H1 (cell line): ENCODE data around the gene LRRC45. TPM values are rescaled to one million over a fixed set of nuclear protein-coding genes. Genes with fewer than 3 reads are reported as not detected.
A peak's percentile ranks its signal among the peaks of the same experiment; 100 is the strongest.

Source experiments
- CTCF ChIA-PET: fragments of 300-600 bp; sonication (Branson Sonifier 250); formaldehyde crosslinking; loops from one replicate; lab custom pipeline; 2021; ENCODE audit not compliant: partially characterized antibody; lab: Charles Lee
- POLR2A ChIA-PET: fragments of 300-600 bp; sonication (Branson Sonifier 250); formaldehyde crosslinking; loops from one replicate; lab custom pipeline; 2021; ENCODE audit warnings: inconsistent platforms; ENCODE audit not compliant: partially characterized antibody; lab: Charles Lee
- DNase-seq, 2 experiments: peaks; one replicate each; pipeline versions ENCODE4 v3.0.0 to v3.0.0-alpha.2; 2010 to 2022; ENCODE audit warnings: low spot score in 2 of 2, low read depth in 1 of 2, mixed read lengths in 1 of 2
- FAIRE-seq: peaks from 2 replicates; lab custom pipeline; 2011; peaks lifted over from hg19 to GRCh38; lab: Jason Lieb, UNC
- H2AFZ ChIP-seq: 2 replicates; pipeline ENCODE4 v1.8.1; 2012; ENCODE audit warnings: low read length, inconsistent platforms
- H2AK5ac ChIP-seq: 2 replicates; pipeline ENCODE4 v1.6.1; 2013; ENCODE audit warnings: low read depth, low read length
- H2BK120ac ChIP-seq: replicated peaks from 2 replicates; pipeline ENCODE3; 2013; ENCODE audit warnings: low read depth, low read length, inconsistent platforms
- H2BK12ac ChIP-seq: 2 replicates; pipeline ENCODE4 v1.6.1; 2013; ENCODE audit warnings: low read depth, low read length
- H2BK15ac ChIP-seq: 2 replicates; pipeline ENCODE4 v1.6.1; 2013; ENCODE audit warnings: low read length
- H2BK20ac ChIP-seq: 2 replicates; pipeline ENCODE4 v1.6.1; 2013; ENCODE audit warnings: low read length
- H2BK5ac ChIP-seq: 2 replicates; pipeline ENCODE4 v1.6.1; 2013; ENCODE audit warnings: low read depth, low read length
- H3K14ac ChIP-seq: 2 replicates; pipeline ENCODE4 v1.6.1; 2013; ENCODE audit warnings: inconsistent platforms; ENCODE audit not compliant: insufficient read length
- H3K18ac ChIP-seq: 2 replicates; pipeline ENCODE4 v1.6.1; 2013; ENCODE audit warnings: low read length; ENCODE audit errors: extremely low read depth
- H3K23ac ChIP-seq: 2 replicates; pipeline ENCODE4 v1.6.1; 2013; ENCODE audit warnings: inconsistent platforms; ENCODE audit not compliant: insufficient read length
- H3K23me2 ChIP-seq: 2 replicates; pipeline ENCODE4 v1.6.1; 2013; ENCODE audit warnings: low read depth, low read length
- H3K27ac ChIP-seq: 2 replicates; pipeline ENCODE4 v1.6.1; 2011; ENCODE audit warnings: low read depth, low read length, inconsistent platforms
- H3K27me3 ChIP-seq, 4 experiments: replicated peaks in 1 of 4; 1 replicate in 1 of 4; 2 replicates in 3 of 4; pipeline versions ENCODE4 v1.6.1 to v1.8.1; 2011 to 2013; ENCODE audit warnings: low read length in 3 of 4, mild to moderate bottlenecking in 3 of 4, inconsistent platforms in 2 of 4, mixed read lengths in 2 of 4, moderate library complexity in 1 of 4; ENCODE audit not compliant: control insufficient read depth in 3 of 4, insufficient read depth in 3 of 4; ENCODE audit errors: extremely low read depth in 1 of 4
- H3K36me3 ChIP-seq, 4 experiments: 2 replicates each; pipeline versions ENCODE4 v1.6.1 to v1.8.1; 2011 to 2013; ENCODE audit warnings: mild to moderate bottlenecking in 4 of 4, low read length in 3 of 4, moderate library complexity in 2 of 4, control low read depth in 1 of 4, inconsistent platforms in 1 of 4; ENCODE audit not compliant: insufficient read depth in 4 of 4, control insufficient read depth in 2 of 4
- H3K4ac ChIP-seq: replicated peaks from 2 replicates; pipeline ENCODE3; 2013; ENCODE audit warnings: low read length, low read depth, mixed read lengths, inconsistent platforms; ENCODE audit not compliant: insufficient read length
- H3K4me1 ChIP-seq, 4 experiments: replicated peaks in 1 of 4; 1 replicate in 1 of 4; 2 replicates in 3 of 4; pipeline versions ENCODE4 v1.6.1 to v1.8.1; 2011 to 2013; ENCODE audit warnings: low read length in 3 of 4, inconsistent platforms in 2 of 4, mixed read lengths in 1 of 4; ENCODE audit not compliant: insufficient read depth in 4 of 4, control insufficient read depth in 3 of 4
- H3K4me2 ChIP-seq, 2 experiments: 2 replicates each; pipeline versions ENCODE4 v1.6.1 to v1.8.1; 2011 to 2013; ENCODE audit warnings: low read depth in 2 of 2, low read length in 2 of 2, control low read depth in 1 of 2, inconsistent platforms in 1 of 2, mild to moderate bottlenecking in 1 of 2; ENCODE audit not compliant: insufficient read depth in 1 of 2
- H3K4me3 ChIP-seq, 4 experiments: fragments of 200-600, 300-600 bp in 1 of 4; sonication (generic), shearing (Covaris generic), sonication (Bioruptor Twin) in 1 of 4; 2 replicates each; pipeline versions ENCODE4 v1.5.1 to v1.8.1; 2011 to 2016; ENCODE audit warnings: low read length in 4 of 4, low read depth in 3 of 4, control low read depth in 2 of 4, inconsistent platforms in 2 of 4, mild to moderate bottlenecking in 2 of 4, mixed read lengths in 1 of 4, moderate library complexity in 1 of 4; ENCODE audit not compliant: insufficient read depth in 2 of 4; ENCODE audit errors: extremely low read depth in 1 of 4
- H3K56ac ChIP-seq: replicated peaks from 2 replicates; pipeline ENCODE3; 2013; ENCODE audit warnings: low read depth, mild to moderate bottlenecking, mixed read lengths, low read length, inconsistent platforms; ENCODE audit not compliant: insufficient read length
- H3K79me1 ChIP-seq: 2 replicates; pipeline ENCODE4 v1.6.1; 2013; ENCODE audit warnings: low read depth, low read length, control low read depth
- H3K79me2 ChIP-seq, 2 experiments: 2 replicates each; pipeline versions ENCODE4 v1.6.1 to v1.8.1; 2012 to 2013; ENCODE audit warnings: low read length in 2 of 2, mild to moderate bottlenecking in 2 of 2, inconsistent platforms in 1 of 2; ENCODE audit not compliant: insufficient read depth in 2 of 2, control insufficient read depth in 1 of 2
- H3K9ac ChIP-seq, 4 experiments: replicated peaks in 1 of 4; 1 replicate in 1 of 4; 2 replicates in 3 of 4; pipeline versions ENCODE4 v1.6.1 to v1.8.1; 2011 to 2013; ENCODE audit warnings: low read depth in 3 of 4, low read length in 3 of 4, control low read depth in 2 of 4, mild to moderate bottlenecking in 2 of 4, moderate library complexity in 2 of 4, inconsistent platforms in 1 of 4; ENCODE audit errors: extremely low read depth in 1 of 4
- H3K9me3 ChIP-seq, 2 experiments: 2 replicates each; pipeline versions ENCODE4 v1.6.1 to v1.8.1; 2012 to 2013; ENCODE audit warnings: mild to moderate bottlenecking in 2 of 2, moderate library complexity in 2 of 2, control low read depth in 1 of 2, inconsistent platforms in 1 of 2, low read depth in 1 of 2, low read length in 1 of 2, mixed read lengths in 1 of 2; ENCODE audit not compliant: insufficient read depth in 2 of 2
- H4K20me1 ChIP-seq, 2 experiments: replicated peaks in 1 of 2; 2 replicates each; pipeline versions ENCODE3 to v1.8.1; 2011 to 2013; ENCODE audit warnings: inconsistent platforms in 2 of 2, low read length in 2 of 2, mild to moderate bottlenecking in 1 of 2; ENCODE audit not compliant: insufficient read depth in 2 of 2, control insufficient read depth in 1 of 2
- H4K5ac ChIP-seq: 2 replicates; pipeline ENCODE4 v1.6.1; 2013; ENCODE audit warnings: low read length, low read depth, mixed read lengths, inconsistent platforms; ENCODE audit not compliant: insufficient read length
- H4K8ac ChIP-seq: 2 replicates; pipeline ENCODE4 v1.8.0; 2013; ENCODE audit warnings: mild to moderate bottlenecking, moderate library complexity, low read length, inconsistent platforms; ENCODE audit not compliant: insufficient read depth; ENCODE audit errors: extremely low read depth
- H4K91ac ChIP-seq: replicated peaks from 2 replicates; pipeline ENCODE3; 2013; ENCODE audit warnings: low read length, mixed read lengths, inconsistent platforms; ENCODE audit not compliant: insufficient read length
- SP1 ChIP-seq: IDR thresholded peaks from 2 replicates; pipeline ENCODE4 v1.6.1; 2011; ENCODE audit warnings: low read depth, low read length
- SRF ChIP-seq: IDR thresholded peaks from 2 replicates; pipeline ENCODE4 v1.6.1; 2011; ENCODE audit warnings: mild to moderate bottlenecking, low read depth, low read length, moderate library complexity
- TAF1 ChIP-seq: IDR thresholded peaks from 2 replicates; pipeline ENCODE4 v1.6.1; 2011; ENCODE audit warnings: mild to moderate bottlenecking, low read depth, low read length
- ZNF274 ChIP-seq: IDR thresholded peaks from 2 replicates; pipeline ENCODE4 v1.7.0; 2012; ENCODE audit warnings: low read length, borderline replicate concordance; ENCODE audit errors: extremely low read depth
- WGBS, 2 experiments: shearing (Covaris generic) in 1 of 2; methylation state at CpG; one replicate each; pipeline versions ENCODE4 v1.1.6 to v1.1.7; 2013 to 2015; ENCODE audit warnings: low lambda C conversion rate in 2 of 2, mixed read lengths in 2 of 2, inconsistent platforms in 1 of 2, low coverage in 1 of 2, missing lambda C conversion rate in 1 of 2; ENCODE audit not compliant: insufficient replicate concordance in 2 of 2, insufficient coverage in 1 of 2, insufficient read length in 1 of 2; ENCODE audit errors: extremely low coverage in 1 of 2, missing lambda C conversion rate in 1 of 2; 5-methylcytosine and 5-hydroxymethylcytosine counted together
- polyA plus RNA-seq, 7 experiments: library from polyadenylated mRNA; depleted of rRNA in 3 of 7; stranded (reverse) in 5 of 7; unstranded in 2 of 7; fragments of >200 nt in 5 of 7; fragments of 200-250 nt in 2 of 7; gene quantifications; 1 replicate in 5 of 7; 2 replicates in 1 of 7; 4 replicates in 1 of 7; pipeline versions ENCODE4 v1.2.1 to v1.2.3, GENCODE V29; 2011 to 2013; ENCODE audit warnings: missing spikeins in 2 of 7, mixed read lengths in 2 of 7
- total RNA-seq: library from RNA; stranded (reverse); fragmentation: NEBNext Ultra II Directional; extraction: Animal tissue kit (Norgen Biotek cat#: 25700); gene quantifications from 2 replicates; pipeline ENCODE4 v1.2.1, GENCODE V29; 2021
- TF ChIP-seq, protein P1 (sequence below): IDR thresholded peaks from 2 replicates; pipeline ENCODE4 v1.6.1; 2012; ENCODE audit warnings: inconsistent platforms

Gene LRRC45
- total and polyA plus RNA-seq, 2 of the 8 experiments (the other 6 are each of a cell fraction or from before 2014, with no cell fraction given): 11.5 to 29.0 TPM

GRCh38 chr17:81990836-81991683, 32.0 kb upstream of the LRRC45 start:
- H2BK12ac ChIP-seq: no peak overlapping the region
- H3K23me2 ChIP-seq: no peaks in the 10 kb centered on the region
- H3K56ac ChIP-seq: no peak overlapping the region
- peaks cover 0 to 3% of the 10 kb centered on the region in 2 experiments; a peak in 1 of 4 replicates for H3K79me2 ChIP-seq
- peaks cover 0 to 8% (median under 1%) of the 10 kb centered on the region in 4 experiments; a peak in 3 of 8 replicates for H3K36me3 ChIP-seq
- WGBS, 2 experiments: 90% methylated on average over 25 of the region's 25 CpGs; no CpG with 5 or more reads in 1 of the 2 experiments
- H2BK5ac ChIP-seq: peak overlapping the region; percentile 63; the same call in 1 of the 2 replicates
- POLR2A ChIA-PET: interaction anchor here (0.8 to 5.1 kb wide), 9 partner anchors 9 to 68 kb away, joined by 3 to 40 read pairs (median 5); partner anchors contain the start of gene ASPSCR1
- no peak overlapping the region for H3K14ac ChIP-seq
- no peak overlapping the region for H3K4me2 ChIP-seq
- no peak for FAIRE-seq
- H3K9ac ChIP-seq: peak overlapping the region in 1 of 4 experiments; percentile 10; a peak in 2 of 7 replicates
- peak overlapping the region; percentile 73 for H4K91ac ChIP-seq
- peak overlapping the region; percentile 7; the same call in 1 of the 2 replicates for H3K18ac ChIP-seq
- H2AK5ac ChIP-seq: no peak overlapping the region; the same call in 1 of the 2 replicates
- H4K20me1 ChIP-seq: peaks cover 3 to 16% of the 10 kb centered on the region in 2 experiments
- H4K5ac ChIP-seq: no peak overlapping the region
- H2BK15ac ChIP-seq: no peak overlapping the region
- H2BK120ac ChIP-seq: no peak overlapping the region
- no peak overlapping the region for H3K27ac ChIP-seq
- no peaks in the 10 kb centered on the region for H3K9me3 ChIP-seq
- H3K27me3 ChIP-seq: no peaks in the 10 kb centered on the region
- peak overlapping the region; percentile 85 for H3K4ac ChIP-seq
- H3K4me3 ChIP-seq: no peak overlapping the region
- H4K8ac ChIP-seq: 0 out of 2 replicates have a peak overlapping the region, but pooled peaks have one; percentile 8
- H2BK20ac ChIP-seq: no peak overlapping the region
- H3K4me1 ChIP-seq: peaks cover 0 to 31% (median 27%) of the 10 kb centered on the region in 4 experiments; a peak in 6 of 7 replicates
- no peak overlapping the region for H2AFZ ChIP-seq
- peaks cover 9% of the 10 kb centered on the region for H3K79me1 ChIP-seq
- CTCF ChIA-PET: interaction anchor here (0.6 to 1.8 kb wide), 8 partner anchors 11 to 1712 kb away, joined by 3 to 12 read pairs (median 4); no protein-coding TSS in a partner anchor
- DNase-seq: no peak
- no peak overlapping the region for H3K23ac ChIP-seq
- TF ChIP-seq SP1: no peak
- TF ChIP-seq TAF1: no peak
- TF ChIP-seq, protein P1, sequence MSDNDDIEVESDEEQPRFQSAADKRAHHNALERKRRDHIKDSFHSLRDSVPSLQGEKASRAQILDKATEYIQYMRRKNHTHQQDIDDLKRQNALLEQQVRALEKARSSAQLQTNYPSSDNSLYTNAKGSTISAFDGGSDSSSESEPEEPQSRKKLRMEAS: no peak
- no peak for TF ChIP-seq ZNF274
- no peak for TF ChIP-seq SRF
